GM21619 (cell line): ENCODE data around the gene CD3D.

ENCODE experiments used
- ATAC-seq: cut with Tn5 transposase; IDR thresholded peaks from one replicate; pipeline ENCODE4 v1.9.1; 2021; ENCODE audit not compliant: unreplicated experiment

The CD3D gene

DNA sequence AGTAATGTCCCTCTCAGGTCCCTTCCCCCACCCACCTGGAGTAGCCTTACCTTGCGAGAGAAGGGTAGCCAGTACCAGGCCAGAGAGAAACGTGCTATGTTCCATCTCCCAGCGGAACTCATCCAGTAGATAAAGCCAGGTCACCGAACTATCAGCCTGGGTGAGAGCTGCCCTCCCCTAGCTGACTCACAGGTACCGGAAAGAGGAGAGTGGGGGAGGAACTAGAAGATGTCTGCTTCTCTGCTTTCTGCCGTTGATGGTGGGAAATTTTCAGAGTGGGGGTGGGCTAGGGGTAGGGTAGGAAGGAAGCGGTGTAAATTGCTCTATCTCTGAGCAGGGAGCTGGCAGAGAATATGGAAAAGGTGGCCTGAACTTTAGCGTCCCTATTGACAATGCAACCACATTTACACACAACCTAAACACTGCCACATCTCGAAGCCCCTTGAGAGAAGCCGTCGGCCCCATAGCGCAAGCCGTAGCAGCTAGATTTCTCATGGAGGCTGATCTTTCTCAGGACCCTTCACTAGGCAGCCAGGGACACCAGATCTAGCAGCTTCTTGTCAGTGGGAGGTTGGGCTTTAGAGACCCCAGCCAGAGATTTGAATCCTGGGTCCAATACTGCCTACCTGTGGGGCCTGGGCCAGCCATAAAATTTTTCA is at the start of gene CD3D:
Gene CD3D (minus strand): TSS at position 203 of the 659 bp plus-strand sequence. CDS start 98 bp downstream, at position 105.
- no peak for ATAC-seq

DNA sequence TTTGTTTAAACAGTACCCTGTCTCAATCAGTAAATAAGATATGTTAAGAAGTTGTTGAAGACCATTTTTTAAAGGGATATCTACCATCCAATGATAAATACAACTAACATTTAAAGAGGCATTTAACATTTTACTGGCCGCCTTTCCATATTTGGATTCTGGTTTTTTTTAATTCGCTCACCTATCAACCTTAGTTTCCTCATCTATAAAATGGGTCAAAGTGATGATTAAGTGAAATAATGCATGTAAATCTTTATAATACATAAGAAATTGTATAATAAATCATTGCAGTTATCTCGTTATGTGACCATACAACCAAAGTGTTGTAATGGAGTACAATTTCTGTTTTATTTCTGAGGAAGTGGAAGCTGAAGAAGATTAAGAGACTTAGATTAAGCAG is 41.2 kb upstream of the CD3D start:
- ATAC-seq, result no peak

- no peak for ATAC-seq
Measured at GRCh38 chr11:118382954-118383353, 40.4 kb upstream of the CD3D start.

DNA sequence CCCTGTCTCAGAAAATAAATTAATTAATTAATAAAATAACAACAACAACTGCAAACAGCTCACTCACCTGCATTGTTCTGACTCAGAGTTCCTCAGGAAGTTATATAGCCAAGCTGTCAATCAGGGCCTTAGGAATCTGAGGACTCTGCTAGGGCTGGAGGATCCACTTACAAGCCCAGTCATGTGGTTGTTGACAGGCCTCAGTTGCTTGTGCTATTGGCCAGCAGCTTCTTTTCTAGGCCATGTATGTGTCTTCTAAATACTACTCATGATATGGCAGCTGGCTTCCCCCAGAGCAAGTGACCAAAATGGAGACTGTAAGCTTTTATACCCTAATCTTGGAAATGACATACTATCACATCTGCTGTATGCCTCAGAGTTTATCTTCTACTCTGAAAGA is 38.1 kb upstream of the CD3D start:
- no peak for ATAC-seq

- no peak for ATAC-seq
Measured at GRCh38 chr11:118379497-118379896, 37.0 kb upstream of the CD3D start.

DNA sequence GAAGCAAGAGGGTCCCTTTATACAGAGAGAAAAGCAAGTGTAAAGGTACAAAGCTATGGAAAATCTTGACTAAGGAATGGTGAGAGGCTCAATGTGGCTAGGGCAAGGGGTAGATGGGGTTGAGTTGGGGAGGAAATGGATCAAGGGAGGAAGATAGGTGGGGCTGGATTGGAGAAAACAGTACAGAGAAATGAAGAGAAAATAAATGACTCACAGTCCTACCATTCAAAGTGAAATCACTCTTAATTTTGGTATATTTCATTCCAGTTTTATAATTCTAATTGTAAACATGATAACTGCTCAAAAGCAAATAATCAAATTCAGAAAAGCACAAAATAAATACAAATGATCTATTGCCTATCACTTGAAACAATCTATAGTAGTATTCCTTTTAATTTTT is 33.5 kb upstream of the CD3D start:
- no peak for ATAC-seq

DNA sequence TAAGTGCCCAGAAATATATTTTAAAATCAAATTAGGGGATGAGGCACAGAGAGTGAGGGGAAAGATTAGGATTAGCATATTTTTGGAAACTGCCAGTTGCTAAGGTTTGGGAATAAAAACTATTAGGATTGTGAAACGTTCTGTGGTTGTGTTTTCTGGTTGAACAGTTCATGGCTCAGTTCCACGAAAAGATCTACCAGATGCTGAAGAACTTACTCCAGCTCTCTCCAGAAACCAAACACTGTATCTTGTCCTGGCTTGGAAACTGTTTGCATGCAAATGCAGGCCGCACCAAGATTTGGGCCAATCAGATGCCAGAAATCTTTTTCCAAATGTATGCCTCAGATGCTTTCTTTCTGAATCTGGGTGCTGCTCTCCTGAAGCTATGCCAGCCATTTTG is 32.2 kb upstream of the CD3D start:
- ATAC-seq, result no peak

GRCh38 chr11:118373871-118374270 is 31.4 kb upstream of the CD3D start:
- ATAC-seq, result no peak

- ATAC-seq, result no peak
Measured at GRCh38 chr11:118373263-118373662, 30.8 kb upstream of the CD3D start.

DNA sequence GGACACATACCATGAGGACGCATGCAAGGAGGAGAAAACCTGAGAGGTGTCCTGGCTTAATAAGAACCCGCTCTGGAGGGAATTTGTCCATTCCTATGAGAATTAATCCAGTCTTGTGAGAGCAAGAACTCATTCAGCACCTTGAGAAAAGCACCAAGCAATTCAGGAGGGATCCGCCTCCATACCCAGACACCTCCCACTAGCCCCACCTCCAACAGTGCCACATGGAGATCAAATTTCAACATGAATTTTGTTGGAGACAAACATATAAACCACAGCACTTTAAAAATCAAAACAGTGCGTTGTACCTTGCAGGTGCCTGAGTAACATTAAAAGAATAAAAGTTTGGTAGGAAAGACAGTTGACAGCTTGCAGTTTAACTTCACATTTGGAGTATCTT is 28.3 kb upstream of the CD3D start:
- ATAC-seq, result no peak

DNA sequence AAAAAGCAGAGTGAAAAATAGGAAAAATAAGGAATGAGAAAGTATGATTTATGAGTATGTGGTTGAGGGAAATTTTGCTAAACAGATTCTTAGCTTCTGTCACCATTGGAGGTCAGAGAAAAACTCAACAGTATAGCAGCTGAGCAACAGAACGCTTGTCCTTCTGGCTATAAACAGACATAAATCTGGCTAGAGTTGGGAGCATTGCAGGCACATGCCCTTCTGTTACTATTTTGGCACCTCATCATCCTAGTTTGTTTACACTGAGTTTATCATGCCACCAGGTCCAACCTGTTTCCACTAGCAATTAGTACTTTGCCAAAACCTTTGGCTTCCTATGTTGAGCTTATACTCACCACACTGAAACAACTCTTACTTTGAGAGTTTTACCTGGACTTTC is 23.8 kb upstream of the CD3D start:
- no peak for ATAC-seq

DNA sequence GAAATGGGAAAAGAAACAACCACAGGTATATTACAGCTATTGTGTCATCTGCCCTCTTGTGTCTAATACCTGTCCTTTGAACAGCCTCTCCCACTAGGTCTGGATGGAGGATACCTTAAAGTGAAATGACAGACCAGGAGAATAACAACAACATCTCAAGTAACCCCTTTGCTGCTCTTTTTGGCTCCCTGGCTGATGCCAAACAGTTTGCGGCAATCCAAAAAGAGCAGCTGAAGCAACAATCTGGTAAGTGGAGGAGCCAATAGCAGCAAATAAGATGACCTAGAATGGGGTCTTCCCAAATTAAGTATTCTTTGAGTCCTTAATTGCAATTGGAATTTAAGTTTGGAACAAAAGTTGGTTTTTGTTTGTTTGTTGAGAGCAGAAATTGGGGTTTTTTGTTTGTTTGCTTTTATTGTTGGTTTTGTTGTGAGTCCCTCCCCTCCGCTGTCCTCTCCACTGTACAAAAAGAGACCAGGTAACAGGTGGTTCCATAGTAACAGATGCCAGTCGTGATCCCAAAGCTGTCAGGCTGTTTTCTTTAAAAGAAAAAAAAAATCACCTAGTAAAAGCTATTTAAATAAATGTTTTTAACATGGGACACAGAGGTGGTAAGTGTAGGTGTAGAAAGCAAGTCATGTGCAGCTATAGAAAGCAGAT is 22.6 kb upstream of the CD3D start:
- no peak for ATAC-seq

GRCh38 chr11:118359295-118359958 is 16.9 kb upstream of the CD3D start, which contains the start of gene UBE4A:
Gene UBE4A, plus strand, starts transcription at chr11:118359600. Its CDS starts 5,481 bp downstream, at chr11:118365081.
- ATAC-seq, result peak; percentile 92

- no peak for ATAC-seq
Measured at GRCh38 chr11:118358071-118358470, 15.6 kb upstream of the CD3D start.

- ATAC-seq, result no peak
Measured at GRCh38 chr11:118353084-118353710, 10.7 kb upstream of the CD3D start.

DNA sequence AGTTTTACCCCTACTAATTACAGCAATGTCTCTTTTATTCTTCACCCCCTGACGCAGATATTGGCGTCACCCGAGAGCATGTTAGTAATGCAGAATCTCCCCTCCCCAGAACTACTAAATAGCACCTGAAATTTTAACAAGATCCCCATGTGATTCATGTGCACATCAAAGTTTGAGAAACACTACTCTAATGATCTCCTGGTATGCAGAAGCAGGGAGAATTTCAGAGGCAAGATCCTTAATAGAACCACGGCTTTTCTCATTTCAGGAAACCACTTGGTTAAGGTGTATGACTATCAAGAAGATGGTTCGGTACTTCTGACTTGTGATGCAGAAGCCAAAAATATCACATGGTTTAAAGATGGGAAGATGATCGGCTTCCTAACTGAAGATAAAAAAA is 7.0 kb upstream of the CD3D start:
- ATAC-seq, result no peak

- no peak for ATAC-seq
Measured at GRCh38 chr11:118343981-118344515, 1.5 kb upstream of the CD3D start, which contains the start of gene CD3G. Gene CD3G, plus strand, starts transcription at chr11:118344344. Its CDS starts 80 bp downstream, at chr11:118344424.

- no peak for ATAC-seq
Measured at GRCh38 chr11:118343248-118343647, 743 bp upstream of the CD3D start.

GRCh38 chr11:118341815-118342489 is 553 bp downstream of the CD3D start:
- no peak for ATAC-seq

- no peak for ATAC-seq
Measured at GRCh38 chr11:118341261-118341660, 1.2 kb downstream of the CD3D start.

GRCh38 chr11:118340449-118340848 is 2.1 kb downstream of the CD3D start:
- ATAC-seq, result no peak
